Activated CD4-positive, alpha-beta T cell treated with anti-CD3 and anti-CD28 coated beads, Interleukin-2, Interleukin-6, amounts not matched to agents 100 ng/mL and 50 ng/mL, durations not matched to agents 16 hours and 8 hours (primary cell): ENCODE results near the gene NPDC1.

Experiments
- DNase-seq: peaks from one replicate; pipeline ENCODE4 v3.0.0-alpha.2; 2020

The NPDC1 gene

DNA sequence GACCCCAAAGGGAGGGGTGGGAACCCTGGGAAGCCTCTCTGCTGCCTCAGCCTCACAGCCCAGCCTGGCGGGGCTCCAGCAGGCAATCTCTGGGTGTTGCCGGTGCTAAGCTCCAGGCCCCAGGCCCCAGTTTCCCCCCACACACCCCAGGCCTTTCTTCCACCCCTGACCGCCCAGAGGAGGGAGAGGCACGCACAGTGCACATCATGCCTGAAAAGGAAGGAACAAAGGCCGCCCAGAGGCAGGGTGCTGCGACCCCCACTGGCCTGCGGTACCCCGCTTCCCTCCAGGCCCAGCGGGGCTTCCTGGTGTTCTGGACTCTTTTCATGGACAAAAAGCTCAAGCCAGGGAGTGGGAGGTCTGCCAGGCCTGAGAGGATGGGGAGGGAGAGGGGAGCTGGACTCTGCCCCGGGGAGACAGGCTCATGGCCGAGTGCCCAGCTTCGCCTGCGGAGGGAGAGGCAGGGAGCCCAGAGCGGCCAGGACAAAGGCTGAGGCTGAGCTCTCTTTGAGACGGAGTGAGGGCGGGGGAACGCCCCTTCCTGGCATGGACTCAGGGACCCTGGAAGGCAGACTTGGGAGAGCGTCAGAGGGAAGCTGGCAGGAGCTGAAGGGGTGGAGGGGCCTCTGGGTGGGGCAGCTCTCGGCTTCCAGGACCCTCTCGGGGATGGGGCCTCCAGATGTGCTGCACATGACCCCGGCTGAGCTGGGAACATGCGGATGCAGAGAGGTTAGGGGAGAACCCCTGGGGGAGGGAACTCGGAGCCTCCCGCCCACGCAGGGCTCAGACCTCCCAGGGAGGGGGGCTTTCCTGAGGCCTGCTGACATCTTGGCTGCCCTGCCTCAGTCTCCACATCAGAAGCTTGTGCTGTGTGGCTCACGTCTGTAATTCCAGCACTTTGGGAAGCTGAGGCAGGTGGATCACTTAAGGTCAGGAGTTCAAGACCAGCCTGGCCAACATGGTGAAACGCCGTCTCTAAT is 9.7 kb upstream of the NPDC1 start:
- DNase-seq = no peak

DNA sequence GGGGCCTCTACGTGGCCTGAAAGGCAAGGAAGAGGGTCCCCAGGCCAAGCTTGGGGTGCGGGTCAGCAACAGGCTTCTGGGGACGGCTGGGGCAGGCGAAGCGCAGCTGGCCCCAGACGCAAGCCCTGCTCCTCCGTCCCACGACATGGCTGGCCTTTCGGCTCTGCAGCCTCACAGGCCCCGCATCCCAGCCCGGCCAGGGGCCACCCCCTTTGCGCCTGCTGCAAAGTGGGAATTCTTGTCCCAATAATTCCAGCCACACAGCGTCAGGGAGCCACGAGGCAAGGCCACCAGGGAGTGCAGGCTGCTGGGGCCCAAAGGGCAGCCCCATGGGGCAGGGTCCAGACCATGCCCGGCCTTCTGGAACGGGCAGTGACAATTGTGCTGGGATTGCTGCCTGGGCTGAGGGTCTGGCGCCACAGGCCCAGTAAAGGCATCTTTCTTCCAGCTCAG is 9.0 kb upstream of the NPDC1 start:
- no peak for DNase-seq

DNA sequence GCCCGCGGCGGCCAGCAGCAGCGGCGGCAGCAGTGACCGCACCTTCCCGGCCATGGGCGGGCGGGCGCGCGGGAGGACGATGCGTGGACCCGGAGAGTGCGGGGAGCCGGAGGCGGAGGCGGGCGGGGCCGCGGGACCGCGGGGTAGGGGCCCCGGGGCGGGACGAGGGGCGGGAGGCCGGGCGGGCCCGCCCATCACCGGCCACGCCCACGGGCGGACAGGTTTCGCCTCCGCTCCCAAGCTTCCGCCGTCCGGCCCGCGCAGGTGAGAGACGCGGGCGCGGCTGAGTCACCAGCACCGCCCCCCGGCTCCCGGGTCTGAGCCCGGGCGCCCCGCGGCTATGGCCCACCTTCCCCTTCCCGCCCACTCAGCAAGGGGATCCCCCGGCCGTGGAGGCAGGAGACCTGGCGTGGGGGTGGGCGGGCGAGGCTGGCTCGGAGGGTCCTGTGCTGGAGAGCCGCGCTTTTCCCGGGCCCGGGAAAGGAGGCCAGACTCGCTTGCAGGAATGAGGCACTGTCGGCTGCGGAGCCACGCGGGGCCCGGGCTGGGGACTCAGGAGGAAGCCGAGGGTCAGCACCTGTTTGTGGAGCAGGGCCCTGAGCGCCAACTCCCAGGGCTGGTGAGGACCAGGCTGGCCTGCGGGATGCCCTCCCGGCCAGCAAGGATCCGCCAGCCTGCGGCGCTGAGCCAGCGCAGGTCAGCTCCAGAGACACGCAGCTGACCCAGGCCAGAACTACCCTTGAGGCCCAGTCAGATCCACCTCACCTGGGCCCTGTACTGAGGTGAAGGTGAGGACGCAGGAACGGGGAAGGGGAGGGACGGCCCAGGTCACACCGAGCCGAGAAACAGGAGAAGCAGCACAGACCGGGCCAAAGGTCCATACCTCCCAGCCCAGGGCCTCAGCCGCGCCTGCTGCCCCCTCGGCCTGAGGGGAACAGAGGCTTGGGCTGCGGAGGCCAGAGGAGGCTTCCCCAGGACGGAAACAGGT is 8.3 kb upstream of the NPDC1 start, which contains the start of gene ENTPD2:
TSS of gene ENTPD2 (minus strand) at position 118 of the 988 bp plus-strand sequence. CDS start at position 54, 64 bp downstream.
- DNase-seq = peak; percentile 62

DNA sequence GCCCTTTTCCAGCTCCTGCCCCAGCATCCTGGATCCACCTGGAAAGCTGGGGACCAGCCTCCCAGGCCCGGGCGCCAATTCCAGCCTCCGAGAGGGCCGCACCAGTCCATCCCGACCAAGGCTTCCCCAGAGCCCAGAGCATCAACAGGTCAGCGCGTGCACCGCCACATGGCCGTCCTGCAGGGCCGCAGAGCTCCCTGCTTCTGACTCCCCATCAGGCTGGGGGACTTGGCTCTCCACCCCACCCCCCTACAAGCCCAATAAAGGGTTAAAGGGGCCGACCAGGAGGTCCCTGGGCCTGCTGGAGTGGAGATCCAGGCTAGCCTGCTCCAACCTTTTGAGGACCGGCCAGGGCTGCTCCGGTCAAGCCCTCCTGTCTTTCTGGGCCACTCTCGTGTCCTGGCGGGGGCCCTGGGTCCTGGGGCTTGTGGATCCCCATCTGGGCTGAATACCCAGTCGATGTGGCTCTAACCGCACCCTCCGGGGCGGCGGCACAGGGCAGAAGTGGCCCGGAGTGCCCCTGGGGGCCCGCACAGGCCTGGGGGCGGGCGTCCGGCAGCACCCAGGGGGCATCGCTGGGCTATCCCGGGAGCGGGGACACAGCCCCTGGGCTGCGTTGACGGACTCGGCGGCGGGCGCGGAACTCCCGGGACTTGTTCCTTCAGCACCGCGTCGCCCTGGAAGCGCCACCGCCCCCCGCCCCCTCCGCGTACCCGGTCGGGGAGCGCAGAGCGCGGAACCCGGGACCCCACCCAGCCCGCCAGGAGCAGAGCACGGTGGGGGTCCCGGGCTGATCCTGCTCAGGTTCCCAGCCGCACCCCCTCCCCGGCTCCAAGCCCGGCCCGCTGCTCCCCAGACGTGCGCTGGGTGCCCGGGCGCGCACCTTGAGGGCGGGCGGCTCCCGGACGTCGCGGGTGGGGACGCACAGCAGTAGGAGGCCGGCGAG is 7.3 kb upstream of the NPDC1 start:
- no peak for DNase-seq

DNA sequence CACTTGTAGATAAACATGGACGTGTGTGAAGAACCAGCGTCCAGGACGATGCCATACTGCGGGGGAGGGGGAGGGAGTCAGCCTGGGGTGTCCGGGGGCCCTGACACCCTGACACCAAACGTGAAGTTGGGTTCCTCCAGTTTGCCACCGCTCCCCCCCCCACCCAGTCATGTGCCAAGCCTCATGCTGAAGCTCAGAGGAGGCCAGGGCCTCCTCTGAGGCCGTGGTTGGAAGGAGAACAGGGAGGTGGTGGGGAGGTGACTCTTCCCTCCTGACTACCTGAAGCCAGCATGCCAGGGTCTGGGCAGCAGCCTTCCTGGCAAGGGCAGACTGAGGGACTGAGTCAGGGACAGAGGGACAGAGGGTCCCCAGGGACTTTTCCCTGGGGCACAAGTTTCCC is 6.3 kb upstream of the NPDC1 start:
- DNase-seq = no peak

DNA sequence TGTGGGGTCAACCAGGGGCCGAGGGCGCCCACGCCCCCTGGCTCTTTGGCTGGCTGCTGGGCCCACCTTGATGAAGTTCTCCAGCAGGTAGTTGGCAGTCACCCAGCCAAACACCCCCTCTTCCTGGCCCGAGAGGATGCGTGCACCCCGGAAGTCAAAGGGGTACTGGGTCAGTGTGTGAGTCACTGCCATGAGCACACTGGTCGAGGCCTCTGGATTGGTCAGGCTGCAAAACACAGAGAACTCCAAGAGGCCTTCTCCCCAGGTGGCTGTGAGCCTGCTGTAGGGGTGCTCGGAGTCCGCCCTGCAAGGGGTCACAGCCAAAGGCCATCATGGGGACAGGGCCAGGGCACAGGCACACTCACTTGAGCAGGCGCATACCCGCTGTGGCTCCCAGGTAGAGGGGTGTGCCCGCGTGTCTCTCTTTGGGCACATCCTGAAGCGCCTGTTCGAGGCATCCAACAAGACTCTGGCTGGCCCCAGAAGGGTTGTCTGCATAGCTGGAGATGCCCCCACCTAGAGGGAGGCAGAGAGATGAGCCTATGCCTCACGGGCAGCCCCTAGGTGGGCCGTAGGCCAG is 5.3 kb upstream of the NPDC1 start:
- DNase-seq = no peak

DNA sequence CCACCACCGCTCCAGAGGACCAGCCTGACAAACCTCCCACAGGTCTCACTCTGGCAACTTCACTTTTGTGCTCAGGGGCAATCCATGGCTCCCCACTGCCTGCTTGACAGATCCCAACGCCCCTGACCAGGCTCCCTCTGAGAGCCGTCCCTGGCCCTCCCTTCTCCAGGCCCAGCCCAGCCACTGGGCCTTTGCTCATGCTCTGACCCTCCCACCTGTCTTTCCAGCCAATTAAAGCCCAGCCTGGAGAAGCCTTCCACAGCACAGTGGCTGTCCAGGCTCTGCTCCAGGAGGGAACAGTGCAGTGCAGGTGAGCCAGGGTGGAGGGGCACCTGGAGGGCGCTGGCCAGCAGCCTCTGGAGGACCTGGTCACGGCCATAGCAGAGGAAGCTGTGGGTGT is 4.6 kb upstream of the NPDC1 start:
- DNase-seq = no peak

DNA sequence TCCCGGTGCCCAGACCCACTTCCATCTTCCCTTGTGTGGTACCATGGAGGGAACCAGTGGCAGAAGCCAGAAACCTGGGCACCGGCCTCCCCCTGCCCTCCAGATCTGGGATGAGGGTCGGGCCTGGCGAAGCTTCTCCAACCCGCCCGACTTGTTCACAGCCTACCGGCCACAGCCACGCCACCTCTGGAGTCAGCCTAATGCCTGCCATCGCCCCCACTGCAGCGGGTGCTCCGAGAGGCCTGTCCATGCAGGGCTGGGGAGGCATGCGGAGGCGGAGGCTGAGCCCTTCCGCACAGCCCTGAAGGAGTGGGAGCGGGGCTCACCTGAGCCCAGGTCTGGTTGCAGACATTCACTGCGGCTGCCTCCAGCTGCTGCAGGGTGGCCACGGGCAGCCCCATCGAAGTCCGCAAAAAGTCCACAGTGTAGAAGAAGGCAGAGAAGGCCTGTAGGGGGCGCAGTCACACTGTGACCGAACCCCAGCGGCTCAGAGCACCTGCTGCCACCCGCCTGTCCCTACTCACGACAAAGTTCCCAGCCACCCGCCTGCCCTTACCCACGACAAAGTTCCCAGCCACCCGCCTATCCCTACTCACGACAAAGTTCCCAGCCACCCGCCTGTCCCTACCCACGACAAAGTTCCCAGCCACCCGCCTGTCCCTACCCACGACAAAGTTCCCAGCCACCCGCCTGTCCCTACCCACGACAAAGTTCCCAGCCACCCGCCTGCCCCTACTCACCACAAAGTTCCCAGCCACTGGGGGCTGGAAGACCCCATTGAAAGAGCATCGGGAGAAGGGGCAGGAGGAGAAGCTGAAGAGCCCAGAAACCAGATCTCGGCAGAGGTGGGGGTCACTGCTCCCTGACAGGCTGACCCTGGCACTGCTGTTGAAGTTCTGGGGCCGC is 3.8 kb upstream of the NPDC1 start:
- peak; percentile 79 for DNase-seq

DNA sequence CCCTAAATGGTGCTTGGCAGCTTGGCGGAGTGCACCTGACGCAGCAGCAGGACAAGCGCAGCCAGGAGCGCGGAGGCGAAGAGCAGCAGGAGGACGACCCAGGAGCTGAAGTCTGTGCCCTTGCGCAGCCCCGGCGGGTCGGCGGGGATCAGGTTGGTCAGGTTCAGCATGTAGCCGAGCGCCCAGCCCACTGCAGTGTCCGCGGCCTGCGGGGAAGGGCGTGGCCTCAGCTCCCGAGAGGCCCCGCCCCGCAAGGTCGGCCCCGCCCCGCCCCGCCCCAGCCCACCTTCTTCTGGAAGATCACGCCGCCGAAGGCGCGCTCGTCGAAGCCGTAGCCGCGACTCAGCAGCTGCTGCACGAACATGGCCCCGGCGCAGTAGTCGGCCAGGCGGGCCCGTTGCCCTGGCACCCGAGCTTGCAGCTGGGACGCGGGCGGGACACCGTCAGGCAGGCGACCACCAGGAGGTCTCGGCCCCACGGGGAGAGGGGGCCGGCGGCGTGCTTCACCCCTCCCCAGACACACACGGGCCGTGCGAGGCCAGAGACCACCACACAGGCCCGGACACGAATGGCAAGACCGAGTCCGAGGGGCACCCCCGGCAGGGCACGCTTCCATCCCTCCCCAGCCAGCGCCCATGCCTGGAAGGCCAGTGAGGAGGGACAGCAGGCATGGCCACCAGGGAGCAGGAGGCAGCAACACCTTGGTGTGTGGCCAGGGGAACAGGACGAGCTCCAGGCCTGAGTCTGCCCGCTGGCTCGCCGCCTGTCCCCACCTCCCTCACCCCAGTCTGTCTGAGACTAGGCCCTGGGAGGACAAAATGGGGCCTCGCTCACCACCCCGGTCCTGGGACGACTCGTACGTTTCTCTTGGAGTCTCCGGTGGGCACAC is 2.9 kb upstream of the NPDC1 start:
- no peak for DNase-seq

DNA sequence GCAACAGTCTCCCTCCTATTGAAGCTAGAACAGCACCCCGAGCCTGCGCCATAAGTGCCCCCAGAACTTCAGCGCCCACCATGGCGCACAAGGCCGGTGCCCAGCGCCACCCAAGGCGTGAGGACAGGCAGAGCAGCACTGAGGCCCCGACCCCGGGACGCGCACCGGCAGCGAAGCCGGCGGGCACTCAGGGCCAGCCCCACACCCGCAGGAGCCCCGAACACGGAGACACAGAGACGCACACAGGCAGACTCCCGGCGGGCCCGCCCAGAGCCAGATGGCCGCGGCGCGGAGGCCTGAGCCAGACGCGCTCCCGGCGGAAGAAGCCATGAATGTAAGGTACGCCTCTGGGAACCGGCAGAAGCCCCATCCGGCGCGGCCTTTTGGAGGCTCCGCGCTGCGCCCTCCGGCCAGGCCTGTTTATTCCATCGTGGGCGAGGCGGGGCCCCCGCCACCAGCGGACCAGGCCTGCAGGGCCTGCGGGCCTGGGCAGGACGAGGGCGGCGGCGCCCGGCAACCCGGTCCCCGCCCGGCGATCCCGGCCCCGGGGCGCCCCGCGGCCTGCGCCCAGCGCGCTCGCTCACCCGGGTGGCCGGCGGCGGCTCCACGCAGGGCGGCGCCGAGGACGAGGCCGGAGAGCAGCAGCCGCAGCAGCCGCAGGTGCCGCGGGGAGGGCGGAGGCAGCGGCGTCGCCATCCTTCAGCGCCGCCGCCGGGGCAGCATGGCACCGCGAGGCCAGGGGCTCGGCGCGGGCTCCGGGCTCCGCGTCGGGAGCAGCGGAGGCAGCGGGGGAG is 486 bp downstream of the NPDC1 start:
- peak; percentile 61 for DNase-seq

DNA sequence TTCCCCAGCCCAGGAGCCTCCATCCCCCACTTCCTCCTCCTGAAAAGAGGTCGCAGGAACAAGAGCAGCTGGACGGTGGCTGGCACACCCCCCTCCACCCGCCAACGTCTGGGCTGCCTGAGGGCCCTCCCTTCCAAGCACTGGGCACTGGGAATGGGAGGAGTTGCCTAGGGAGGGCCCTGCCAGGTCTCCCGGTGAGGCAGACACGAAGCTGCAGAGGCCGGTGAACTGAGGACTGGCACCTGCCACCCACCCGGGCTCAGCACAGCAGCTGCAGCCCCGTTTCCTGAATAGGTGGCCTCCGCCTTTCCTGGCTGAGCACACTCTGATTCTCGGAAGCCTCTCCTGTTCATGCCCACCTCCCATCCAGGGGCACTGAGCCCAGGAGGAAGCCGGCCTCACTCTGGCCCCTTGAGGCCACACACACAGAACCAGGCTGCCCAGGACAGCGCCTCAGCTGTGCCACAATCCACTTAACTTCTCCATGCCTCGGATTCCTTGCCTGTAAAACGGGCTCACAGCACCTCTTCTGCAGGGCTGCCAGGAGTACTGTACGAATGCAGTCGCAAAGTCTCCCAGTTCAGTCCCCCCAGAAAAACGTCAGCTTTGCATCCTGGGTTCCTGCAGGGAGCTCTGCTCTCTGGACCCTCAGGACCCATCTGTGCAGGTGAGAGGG is 1.3 kb downstream of the NPDC1 start:
- no peak for DNase-seq

DNA sequence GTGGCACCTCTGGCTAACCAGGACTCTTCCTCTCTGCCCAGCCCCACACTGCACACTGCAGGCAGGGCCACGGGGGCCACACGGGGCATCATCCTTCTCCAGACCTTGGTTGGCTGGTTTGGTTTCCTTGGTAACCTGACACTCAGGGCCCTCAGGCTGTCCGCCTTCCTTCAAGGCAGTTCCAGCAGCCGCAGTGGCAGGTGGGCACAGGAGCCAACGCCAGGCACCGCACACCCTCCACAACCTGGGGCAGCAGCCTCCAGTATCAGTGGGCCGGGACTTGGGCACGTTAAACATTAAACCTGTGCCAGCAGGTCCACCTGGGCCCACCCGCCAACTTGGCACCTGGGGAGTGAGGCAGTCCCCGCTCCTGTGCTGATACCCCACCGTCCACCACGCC is 1.9 kb downstream of the NPDC1 start:
- no peak for DNase-seq

DNA sequence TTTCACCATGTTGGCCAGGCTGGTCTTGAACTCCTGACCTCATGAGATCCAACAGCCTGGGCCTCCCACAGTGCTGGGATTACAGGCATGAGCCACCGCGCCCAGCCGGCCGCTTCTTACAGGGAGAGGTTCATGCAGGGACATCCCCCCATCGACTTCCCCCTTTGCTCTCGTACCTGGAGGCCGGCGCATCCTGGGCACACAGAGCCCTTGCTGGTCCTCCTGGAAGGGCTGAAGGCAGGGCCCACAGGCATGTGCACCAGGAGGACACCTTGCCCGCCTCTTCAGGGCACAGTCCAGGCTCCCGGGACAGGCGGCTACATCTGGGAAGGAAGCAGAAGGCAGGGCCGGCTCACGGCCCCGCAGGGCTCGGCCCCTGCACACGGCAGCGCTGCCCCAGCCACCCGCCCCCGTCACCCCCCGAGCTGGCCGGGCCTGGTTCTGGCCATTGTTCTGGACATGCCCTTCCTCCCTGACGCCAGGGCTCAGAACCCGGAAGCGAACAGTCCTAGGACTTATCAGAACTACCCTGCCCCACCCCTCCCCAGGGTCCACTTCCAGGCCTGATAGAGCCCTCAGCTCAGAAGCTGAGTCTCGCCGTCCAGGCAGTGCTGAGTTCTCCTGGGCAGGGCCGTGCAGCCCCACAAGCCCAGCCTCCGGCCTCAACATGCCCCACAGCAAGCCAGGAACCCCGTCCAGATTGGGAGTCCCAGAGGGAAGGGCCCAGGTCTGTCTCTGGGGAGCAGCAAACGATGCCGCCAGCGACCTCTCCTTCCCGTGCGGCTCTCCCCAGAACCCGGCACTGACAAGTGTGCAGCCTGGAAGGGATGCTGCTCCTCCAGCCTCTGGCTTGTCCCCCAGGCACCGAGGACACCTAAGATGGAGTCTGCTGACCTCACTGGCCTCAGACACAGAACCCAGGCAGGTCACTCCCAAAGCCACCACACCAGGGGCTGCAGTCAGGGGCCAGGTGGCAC is 2.9 kb downstream of the NPDC1 start:
- DNase-seq = no peak

DNA sequence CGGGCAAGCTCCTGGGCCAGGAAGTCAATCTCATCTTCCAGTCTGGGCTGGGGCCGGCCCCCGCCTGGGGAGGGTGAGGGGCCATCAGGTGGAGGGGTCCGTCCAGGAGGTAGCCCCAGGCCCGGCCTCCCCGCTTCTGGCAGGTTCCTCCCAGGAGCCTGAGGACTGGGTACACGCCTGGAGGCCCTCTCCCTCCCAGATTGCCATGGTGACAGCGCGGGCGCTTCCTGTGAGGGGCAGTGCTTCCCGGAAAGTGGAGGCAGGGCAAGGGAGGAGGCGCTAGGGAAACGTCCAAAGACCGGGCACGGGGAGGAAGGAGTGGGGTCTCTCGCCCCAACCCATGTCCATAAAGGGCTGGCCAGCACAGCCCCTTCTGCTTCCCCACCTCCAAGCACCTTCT is 4.9 kb downstream of the NPDC1 start:
- DNase-seq = no peak

DNA sequence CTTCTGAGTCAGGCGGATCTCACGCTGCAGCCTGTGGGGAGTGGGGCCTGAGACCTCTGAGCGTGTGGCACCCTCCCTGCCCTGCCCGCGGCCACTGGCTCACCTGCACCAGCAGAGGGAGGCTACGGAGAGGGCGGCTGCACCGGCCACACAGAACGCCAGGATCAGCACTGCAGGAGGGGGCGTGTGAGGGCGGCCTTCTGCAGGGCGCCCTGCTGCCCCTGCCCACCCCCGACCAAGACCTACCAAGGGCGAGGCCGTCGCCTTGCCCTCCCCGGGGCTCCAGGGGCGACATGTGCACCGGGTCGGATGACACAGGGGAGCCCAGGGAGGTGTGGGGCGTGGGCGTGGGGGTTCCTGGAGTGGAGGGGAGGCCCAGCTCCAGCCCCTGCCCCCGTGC is 5.4 kb downstream of the NPDC1 start:
- no peak for DNase-seq

DNA sequence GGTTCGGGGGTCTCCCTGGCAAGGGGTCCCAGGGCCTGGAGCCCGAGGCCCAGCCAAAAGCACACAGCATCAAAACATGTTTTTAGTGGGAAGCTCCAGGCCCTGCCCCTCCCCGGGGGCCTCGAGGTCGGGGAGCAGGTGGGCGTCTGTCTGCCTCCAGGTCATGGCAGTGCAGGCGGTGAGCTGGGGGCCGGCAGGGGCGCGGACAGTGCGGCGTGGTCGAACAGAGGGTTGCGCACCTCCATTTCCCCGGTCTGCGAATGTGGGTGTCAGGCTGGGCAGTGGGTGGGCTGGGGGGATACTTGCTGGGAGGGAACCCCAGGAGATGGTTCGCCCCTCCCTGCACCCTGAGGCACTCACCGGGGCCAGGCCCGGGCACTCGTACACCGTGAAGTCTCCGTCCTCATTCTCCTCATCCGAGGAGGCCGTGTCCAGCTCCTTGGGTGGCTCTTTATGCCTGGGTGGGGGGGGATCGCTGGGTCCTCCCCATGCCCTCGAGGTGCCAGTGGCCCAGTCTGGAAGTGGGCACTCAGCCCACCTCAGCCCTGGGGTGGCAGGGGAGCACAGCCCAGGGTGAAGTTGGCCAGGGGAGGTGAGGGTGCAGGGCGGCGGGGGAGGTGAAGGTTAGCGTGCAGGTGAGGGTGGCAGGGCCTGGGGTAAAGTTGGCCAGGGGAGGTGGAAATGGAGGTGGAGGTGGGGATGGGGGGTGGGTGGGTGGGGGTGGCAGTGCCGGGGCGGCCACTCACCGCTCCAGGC is 6.2 kb downstream of the NPDC1 start:
- no peak for DNase-seq
